Measurements from ENCODE around the gene MMAB.

GRCh38 chr12:109561711-109562030, 11.6 kb downstream of the MMAB start:
- TF ChIP-seq CTCF (IDR thresholded peaks at IDR 0.05) (no peak), POLR2A (IDR thresholded peaks at IDR 0.05) (no peak)
